GM23338 (cell line): ENCODE measurements around the gene USH2A. TPM values are rescaled to one million over a fixed set of nuclear protein-coding genes. Genes with fewer than 3 reads are reported as not detected.

Experiments used
- ATAC-seq: fragments of 200-7000 bp; cut with Tn5 transposase; 3 replicates; pipeline ENCODE4 v1.9.1; 2020
- DNase-seq: peaks from one replicate; pipeline ENCODE4 v3.0.0-alpha.2; 2015; ENCODE audit warnings: low spot score
- H2AFZ ChIP-seq: fragments of 200-600 bp; sonication (generic); 2 replicates; pipeline ENCODE4 v1.8.0; 2016; ENCODE audit warnings: antibody characterized with exemption, mild to moderate bottlenecking, moderate library complexity
- H3F3A ChIP-seq: fragments of 200-600 bp; sonication (generic); replicated peaks from 2 replicates; pipeline ENCODE4 v1.8.0; 2017; ENCODE audit warnings: antibody characterized with exemption, mixed run types, low read depth
- H3K27ac ChIP-seq: fragments of 200-600 bp; sonication (generic); 2 replicates; pipeline ENCODE4 v1.6.1; 2016; ENCODE audit warnings: low read depth
- H3K27me3 ChIP-seq: fragments of 200-600 bp; sonication (generic); 2 replicates; pipeline ENCODE4 v1.8.0; 2016; ENCODE audit warnings: mild to moderate bottlenecking, mixed run types, moderate library complexity; ENCODE audit not compliant: insufficient read depth
- H3K36me3 ChIP-seq: fragments of 200-600 bp; sonication (generic); 2 replicates; pipeline ENCODE4 v1.8.0; 2016; ENCODE audit warnings: mild to moderate bottlenecking; ENCODE audit not compliant: insufficient read depth
- H3K4me1 ChIP-seq: fragments of 200-600 bp; sonication (generic); 2 replicates; pipeline ENCODE4 v1.8.0; 2016; ENCODE audit warnings: mild to moderate bottlenecking, moderate library complexity; ENCODE audit not compliant: insufficient read depth
- H3K4me2 ChIP-seq: fragments of 200-600 bp; sonication (generic); 2 replicates; pipeline ENCODE4 v1.7.1; 2017; ENCODE audit warnings: mixed run types
- H3K4me3 ChIP-seq: fragments of 200-600 bp; sonication (generic); 2 replicates; pipeline ENCODE4 v1.6.1; 2016; ENCODE audit warnings: mixed run types
- H3K79me2 ChIP-seq: fragments of 200-600 bp; sonication (generic); replicated peaks from 2 replicates; pipeline ENCODE4 v1.8.0; 2017; ENCODE audit warnings: mild to moderate bottlenecking; ENCODE audit not compliant: insufficient read depth
- H3K9me2 ChIP-seq: fragments of 200-600 bp; sonication (generic); 2 replicates; pipeline ENCODE4 v1.8.0; 2017; ENCODE audit not compliant: insufficient read depth
- H4K20me1 ChIP-seq: fragments of 200-600 bp; sonication (generic); replicated peaks from 2 replicates; pipeline ENCODE4 v1.8.0; 2017; ENCODE audit warnings: mild to moderate bottlenecking; ENCODE audit not compliant: insufficient read depth
- H3K27ac Mint-ChIP-seq: 2 replicates; pipeline ENCODE4 v1.8.0; 2020; ENCODE audit warnings: inconsistent platforms, mild to moderate bottlenecking, moderate library complexity, mixed read lengths
- H3K27me3 Mint-ChIP-seq: 3 replicates; pipeline ENCODE4 v1.8.0; 2022; ENCODE audit warnings: low read depth, mild to moderate bottlenecking, moderate library complexity, mixed read lengths, inconsistent platforms; ENCODE audit not compliant: insufficient read depth, poor library complexity
- H3K36me3 Mint-ChIP-seq: 3 replicates; pipeline ENCODE4 v1.8.0; 2021; ENCODE audit warnings: low read depth, mild to moderate bottlenecking, inconsistent platforms, moderate library complexity, mixed read lengths
- H3K4me1 Mint-ChIP-seq: 3 replicates; pipeline ENCODE4 v1.8.0; 2020; ENCODE audit warnings: mild to moderate bottlenecking, inconsistent platforms, mixed read lengths
- H3K4me3 Mint-ChIP-seq: 3 replicates; pipeline ENCODE4 v1.8.0; 2021; ENCODE audit warnings: moderate library complexity, mild to moderate bottlenecking, inconsistent platforms, mixed read lengths
- H3K9me3 Mint-ChIP-seq: 3 replicates; pipeline ENCODE4 v1.8.0; 2020; ENCODE audit warnings: moderate library complexity, mild to moderate bottlenecking, inconsistent platforms, mixed read lengths
- CREB1 ChIP-seq: fragments of 250-450 bp; sonication (Bioruptor Pico); IDR thresholded peaks from 2 replicates; pipeline ENCODE4 v1.5.0; 2020; ENCODE audit warnings: low read depth, mild to moderate bottlenecking, moderate library complexity
- EZH2 ChIP-seq: fragments of 200-600 bp; sonication (generic); IDR thresholded peaks from one replicate; pipeline ENCODE4 v1.8.0; 2017; ENCODE audit warnings: antibody characterized with exemption, mild to moderate bottlenecking, low read depth; ENCODE audit not compliant: unreplicated experiment
- NANOG ChIP-seq: IDR thresholded peaks from 2 replicates; pipeline ENCODE4 v1.6.1; 2016; ENCODE audit warnings: antibody characterized with exemption, borderline replicate concordance
- ZNF462 ChIP-seq: fragments of 250-450 bp; sonication (Bioruptor Pico); IDR thresholded peaks from 2 replicates; pipeline ENCODE4 v1.5.0; 2020; ENCODE audit warnings: mild to moderate bottlenecking, moderate library complexity
- polyA plus RNA-seq: library from polyadenylated mRNA; unstranded; fragments of >200 nt; fragmentation: Nextera tagmentation; extraction: Ambion mirVana; gene quantifications from 2 replicates; pipeline ENCODE4 v1.2.1, GENCODE V29; 2016
- total RNA-seq: library from RNA; depleted of rRNA; stranded (reverse); fragments of >200 nt; shearing (Covaris generic); gene quantifications from 2 replicates; pipeline ENCODE4 v1.2.3, GENCODE V29; 2014
- TF ChIP-seq, protein P1 (sequence below): IDR thresholded peaks from 2 replicates; pipeline ENCODE4 v1.6.1; 2016; ENCODE audit warnings: antibody characterized with exemption
- TF ChIP-seq, protein P2 (sequence below): IDR thresholded peaks from one replicate; pipeline ENCODE4 v1.6.1; 2018; ENCODE audit warnings: antibody characterized with exemption; ENCODE audit not compliant: unreplicated experiment
- TF ChIP-seq, protein P3 (sequence below), 2 experiments: fragments of 200-600 bp in 1 of 2; sonication (generic) in 1 of 2; conservative IDR thresholded peaks; 2 replicates each; pipeline versions ENCODE4 v1.5.1 to v1.6.1; 2016 to 2017; ENCODE audit warnings: antibody characterized with exemption in 2 of 2, low read depth in 2 of 2, mild to moderate bottlenecking in 2 of 2, moderate library complexity in 1 of 2

The USH2A gene
- total and polyA plus RNA-seq, 2 experiments from 2014 or later: 0.03 TPM

DNA sequence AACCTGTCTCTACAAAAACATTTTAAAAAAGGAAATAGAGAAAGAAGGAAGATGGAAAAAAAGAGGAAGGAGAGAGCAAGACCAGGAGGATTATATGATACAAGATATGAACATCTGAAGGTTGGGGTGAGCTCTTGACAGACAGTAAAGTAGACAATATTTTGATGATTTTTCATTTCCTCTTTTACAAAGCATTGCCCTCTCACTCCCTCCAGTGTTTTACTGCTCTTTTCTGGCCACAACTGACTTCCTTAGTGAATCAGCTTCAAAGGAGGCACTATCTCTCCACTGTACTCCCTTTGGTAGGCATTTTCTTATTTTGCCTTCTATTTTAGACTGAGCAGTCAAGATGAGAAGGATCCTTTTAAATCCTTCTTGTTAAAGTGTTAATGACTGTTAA lies 559.5 kb downstream of the USH2A start:
- no peaks in the 10 kb centered on the region for H3K79me2 ChIP-seq
- Mint-ChIP-seq H3K4me3 (no peak overlapping the region), H3K4me1 (no peaks in the 10 kb centered on the region), H3K36me3 (no peaks in the 10 kb centered on the region), H3K27ac (no peak overlapping the region), H3K27me3 (no peaks in the 10 kb centered on the region), H3K9me3 (no peaks in the 10 kb centered on the region)
- no peak overlapping the region for H3K27ac ChIP-seq
- no peaks in the 10 kb centered on the region for H3K36me3 ChIP-seq
- H3F3A ChIP-seq: no peaks in the 10 kb centered on the region
- no peaks in the 10 kb centered on the region for H3K27me3 ChIP-seq
- 0 out of 2 replicates have a peak, but pooled peaks cover 3% of the 10 kb centered on the region for H3K9me2 ChIP-seq
- ATAC-seq: no peak
- no peaks in the 10 kb centered on the region for H4K20me1 ChIP-seq
- H3K4me3 ChIP-seq: no peak overlapping the region
- no peaks in the 10 kb centered on the region for H3K4me1 ChIP-seq
- H3K4me2 ChIP-seq: no peak overlapping the region
- TF ChIP-seq, protein P1, sequence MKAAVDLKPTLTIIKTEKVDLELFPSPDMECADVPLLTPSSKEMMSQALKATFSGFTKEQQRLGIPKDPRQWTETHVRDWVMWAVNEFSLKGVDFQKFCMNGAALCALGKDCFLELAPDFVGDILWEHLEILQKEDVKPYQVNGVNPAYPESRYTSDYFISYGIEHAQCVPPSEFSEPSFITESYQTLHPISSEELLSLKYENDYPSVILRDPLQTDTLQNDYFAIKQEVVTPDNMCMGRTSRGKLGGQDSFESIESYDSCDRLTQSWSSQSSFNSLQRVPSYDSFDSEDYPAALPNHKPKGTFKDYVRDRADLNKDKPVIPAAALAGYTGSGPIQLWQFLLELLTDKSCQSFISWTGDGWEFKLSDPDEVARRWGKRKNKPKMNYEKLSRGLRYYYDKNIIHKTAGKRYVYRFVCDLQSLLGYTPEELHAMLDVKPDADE: no peak
- H2AFZ ChIP-seq: no peak overlapping the region
- DNase-seq: no peak

DNA sequence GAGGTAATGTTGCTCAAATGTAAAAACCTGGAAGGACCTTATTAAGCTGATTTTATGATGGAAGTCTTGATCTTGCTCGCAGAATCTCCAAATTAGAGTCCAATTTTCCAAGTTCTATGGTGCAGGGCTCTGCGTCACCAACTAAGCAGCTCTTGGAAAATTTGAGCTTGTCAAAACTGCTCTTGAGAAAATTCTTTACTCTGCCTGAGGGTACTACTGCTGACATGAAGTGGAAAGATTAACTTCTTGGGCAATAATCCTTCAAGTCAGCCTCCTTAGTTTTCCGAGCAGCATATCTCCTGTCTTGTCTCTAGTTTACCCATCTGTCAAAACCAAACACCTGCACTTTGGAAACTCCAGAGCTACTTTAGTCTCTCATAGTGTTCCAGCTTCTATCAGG lies 562.4 kb downstream of the USH2A start:
- Histone ChIP-seq H3K9me2 (0 out of 2 replicates have a peak, but pooled peaks cover 10% of the 10 kb centered on the region), H3F3A (no peaks in the 10 kb centered on the region), H3K27me3 (no peaks in the 10 kb centered on the region), H3K79me2 (no peaks in the 10 kb centered on the region), H3K4me1 (no peaks in the 10 kb centered on the region), H3K4me3 (no peak overlapping the region), H3K36me3 (no peaks in the 10 kb centered on the region), H4K20me1 (no peaks in the 10 kb centered on the region), H3K4me2 (no peak overlapping the region), H3K27ac (no peak overlapping the region), H2AFZ (no peak overlapping the region)
- no peaks in the 10 kb centered on the region for H3K4me1 Mint-ChIP-seq
- H3K27me3 Mint-ChIP-seq: no peaks in the 10 kb centered on the region
- H3K36me3 Mint-ChIP-seq: no peaks in the 10 kb centered on the region
- no peak overlapping the region for H3K27ac Mint-ChIP-seq
- no peak overlapping the region for H3K4me3 Mint-ChIP-seq
- peaks cover 6% of the 10 kb centered on the region; the same call in 2 of the 3 replicates for H3K9me3 Mint-ChIP-seq
- ATAC-seq (no peak), DNase-seq (no peak)
- TF ChIP-seq ZNF462 (CRISPR knock-in tag) (no peak), EZH2 (no peak), NANOG (no peak), CREB1 (CRISPR knock-in tag) (no peak)
- TF ChIP-seq, protein P1: no peak
- TF ChIP-seq, protein P2, sequence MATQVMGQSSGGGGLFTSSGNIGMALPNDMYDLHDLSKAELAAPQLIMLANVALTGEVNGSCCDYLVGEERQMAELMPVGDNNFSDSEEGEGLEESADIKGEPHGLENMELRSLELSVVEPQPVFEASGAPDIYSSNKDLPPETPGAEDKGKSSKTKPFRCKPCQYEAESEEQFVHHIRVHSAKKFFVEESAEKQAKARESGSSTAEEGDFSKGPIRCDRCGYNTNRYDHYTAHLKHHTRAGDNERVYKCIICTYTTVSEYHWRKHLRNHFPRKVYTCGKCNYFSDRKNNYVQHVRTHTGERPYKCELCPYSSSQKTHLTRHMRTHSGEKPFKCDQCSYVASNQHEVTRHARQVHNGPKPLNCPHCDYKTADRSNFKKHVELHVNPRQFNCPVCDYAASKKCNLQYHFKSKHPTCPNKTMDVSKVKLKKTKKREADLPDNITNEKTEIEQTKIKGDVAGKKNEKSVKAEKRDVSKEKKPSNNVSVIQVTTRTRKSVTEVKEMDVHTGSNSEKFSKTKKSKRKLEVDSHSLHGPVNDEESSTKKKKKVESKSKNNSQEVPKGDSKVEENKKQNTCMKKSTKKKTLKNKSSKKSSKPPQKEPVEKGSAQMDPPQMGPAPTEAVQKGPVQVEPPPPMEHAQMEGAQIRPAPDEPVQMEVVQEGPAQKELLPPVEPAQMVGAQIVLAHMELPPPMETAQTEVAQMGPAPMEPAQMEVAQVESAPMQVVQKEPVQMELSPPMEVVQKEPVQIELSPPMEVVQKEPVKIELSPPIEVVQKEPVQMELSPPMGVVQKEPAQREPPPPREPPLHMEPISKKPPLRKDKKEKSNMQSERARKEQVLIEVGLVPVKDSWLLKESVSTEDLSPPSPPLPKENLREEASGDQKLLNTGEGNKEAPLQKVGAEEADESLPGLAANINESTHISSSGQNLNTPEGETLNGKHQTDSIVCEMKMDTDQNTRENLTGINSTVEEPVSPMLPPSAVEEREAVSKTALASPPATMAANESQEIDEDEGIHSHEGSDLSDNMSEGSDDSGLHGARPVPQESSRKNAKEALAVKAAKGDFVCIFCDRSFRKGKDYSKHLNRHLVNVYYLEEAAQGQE: no peak
- TF ChIP-seq, protein P3, sequence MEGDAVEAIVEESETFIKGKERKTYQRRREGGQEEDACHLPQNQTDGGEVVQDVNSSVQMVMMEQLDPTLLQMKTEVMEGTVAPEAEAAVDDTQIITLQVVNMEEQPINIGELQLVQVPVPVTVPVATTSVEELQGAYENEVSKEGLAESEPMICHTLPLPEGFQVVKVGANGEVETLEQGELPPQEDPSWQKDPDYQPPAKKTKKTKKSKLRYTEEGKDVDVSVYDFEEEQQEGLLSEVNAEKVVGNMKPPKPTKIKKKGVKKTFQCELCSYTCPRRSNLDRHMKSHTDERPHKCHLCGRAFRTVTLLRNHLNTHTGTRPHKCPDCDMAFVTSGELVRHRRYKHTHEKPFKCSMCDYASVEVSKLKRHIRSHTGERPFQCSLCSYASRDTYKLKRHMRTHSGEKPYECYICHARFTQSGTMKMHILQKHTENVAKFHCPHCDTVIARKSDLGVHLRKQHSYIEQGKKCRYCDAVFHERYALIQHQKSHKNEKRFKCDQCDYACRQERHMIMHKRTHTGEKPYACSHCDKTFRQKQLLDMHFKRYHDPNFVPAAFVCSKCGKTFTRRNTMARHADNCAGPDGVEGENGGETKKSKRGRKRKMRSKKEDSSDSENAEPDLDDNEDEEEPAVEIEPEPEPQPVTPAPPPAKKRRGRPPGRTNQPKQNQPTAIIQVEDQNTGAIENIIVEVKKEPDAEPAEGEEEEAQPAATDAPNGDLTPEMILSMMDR (conservative IDR thresholded peaks at IDR 0.05; ENCODE audit: low read depth in 2 of 2): no peak
